Measurements from ENCODE around the gene RRN3. TPM values are rescaled to one million over a fixed set of nuclear protein-coding genes. Genes with fewer than 3 reads are reported as not detected.
A peak's percentile ranks its signal among the peaks of the same experiment; 100 is the strongest.
"Not testable (repeated sequence)": the region's sequence is repeated elsewhere in the genome, so short reads cannot be mapped to it uniquely, and the experiment has no call there.

The RRN3 gene
- total RNA-seq, 1 donor from 2014 or later = 12.0 TPM

GRCh38 chr16:15029749-15030148 is 64.3 kb downstream of the RRN3 start:
- ATAC-seq = not testable (repeated sequence)
- DNase-seq (ENCODE audit: low spot score) = peak; percentile 37

- not testable (repeated sequence) for ATAC-seq
- peak; percentile 33 for DNase-seq (ENCODE audit: low spot score)
Observed at GRCh38 chr16:15028801-15029698, 65.0 kb downstream of the RRN3 start.

GRCh38 chr16:15028345-15028715 is 65.7 kb downstream of the RRN3 start:
- DNase-seq (ENCODE audit: low spot score) = not testable (repeated sequence)

GRCh38 chr16:15027503-15028344 is 66.3 kb downstream of the RRN3 start:
- DNase-seq (ENCODE audit: low spot score) = not testable (repeated sequence)
- peak; percentile 4 for ATAC-seq

More at GRCh38 chr16:15028345-15028715, 65.7 kb downstream of the RRN3 start:
- ATAC-seq = not testable (repeated sequence)

GRCh38 chr16:15027051-15027450 is 67.0 kb downstream of the RRN3 start:
- ATAC-seq; DNase-seq (ENCODE audit: low spot score): not testable (repeated sequence)

GRCh38 chr16:15025234-15025951 is 68.7 kb downstream of the RRN3 start:
- ATAC-seq = peak; percentile 6
- DNase-seq (ENCODE audit: low spot score) = not testable (repeated sequence)

GRCh38 chr16:15024858-15025199 is 69.2 kb downstream of the RRN3 start:
- DNase-seq (ENCODE audit: low spot score); ATAC-seq: not testable (repeated sequence)

GRCh38 chr16:15023381-15024077 is 70.5 kb downstream of the RRN3 start:
- not testable (repeated sequence) for ATAC-seq; DNase-seq (ENCODE audit: low spot score)

- DNase-seq (ENCODE audit: low spot score) = not testable (repeated sequence)
- peak; percentile 85 for ATAC-seq
Observed at GRCh38 chr16:15022194-15022593, 71.9 kb downstream of the RRN3 start.

GRCh38 chr16:15021429-15021828 is 72.6 kb downstream of the RRN3 start:
- ATAC-seq; DNase-seq (ENCODE audit: low spot score): not testable (repeated sequence)

GRCh38 chr16:15016951-15017580 is 77.0 kb downstream of the RRN3 start:
- peak; percentile 71 for DNase-seq (ENCODE audit: low spot score)
- peak; percentile 75 for ATAC-seq

GRCh38 chr16:15016354-15016753 is 77.7 kb downstream of the RRN3 start:
- peak; percentile 8 for ATAC-seq
- not testable (repeated sequence) for DNase-seq (ENCODE audit: low spot score)

- DNase-seq (ENCODE audit: low spot score); ATAC-seq: not testable (repeated sequence)
Observed at GRCh38 chr16:15015671-15016070, 78.4 kb downstream of the RRN3 start.

GRCh38 chr16:15012941-15013340 is 81.1 kb downstream of the RRN3 start:
- ATAC-seq; DNase-seq (ENCODE audit: low spot score): not testable (repeated sequence)

Other genes with a start within 250 kb of the RRN3 start
- 37.1 TPM for gene NPIPA1, start 156.8 kb downstream of the RRN3 start, total RNA-seq
- gene PDXDC1, start 119.2 kb downstream of the RRN3 start, total RNA-seq = 117 TPM
- 14.6 TPM for gene NTAN1, start 38.2 kb downstream of the RRN3 start, total RNA-seq